Caco-2 (cell line): ENCODE measurements around the gene CACNA2D2. TPM values are rescaled to one million over a fixed set of nuclear protein-coding genes. Genes with fewer than 3 reads are reported as not detected.

Source experiments
- BruUV-seq: library from RNA; stranded (reverse); fragments of 400-500 nt; replicated peaks from 2 replicates; lab custom pipeline; 2021; lab: Mats Ljungman, UMichigan
- CTCF ChIA-PET: fragments of 300-600 bp; sonication (Branson Sonifier 250); formaldehyde crosslinking; loops from one replicate; lab custom pipeline; 2022; ENCODE audit warnings: antibody characterized with exemption; lab: Charles Lee
- POLR2A ChIA-PET: fragments of 300-600 bp; sonication (Branson Sonifier 250); formaldehyde crosslinking; loops from one replicate; lab custom pipeline; 2022; ENCODE audit warnings: antibody characterized with exemption; lab: Charles Lee
- DNase-seq, 2 experiments: peaks; one replicate each; pipeline versions ENCODE4 v3.0.0 to v3.0.0-alpha.2; 2020 to 2022
- H3K27me3 ChIP-seq: replicated peaks from 2 replicates; pipeline ENCODE4 v1.6.0; 2011; ENCODE audit warnings: low read length; ENCODE audit not compliant: control insufficient read depth, insufficient read depth
- H3K36me3 ChIP-seq: 2 replicates; pipeline ENCODE4 v1.5.1; 2011; ENCODE audit warnings: low read length; ENCODE audit not compliant: control insufficient read depth, insufficient read depth
- H3K4me1 ChIP-seq: fragments of 250-450 bp; sonication (Bioruptor Pico); 2 replicates; pipeline ENCODE4 v1.5.1; 2020; ENCODE audit warnings: mild to moderate bottlenecking
- H3K4me3 ChIP-seq: 2 replicates; pipeline ENCODE4 v1.5.1; 2011; ENCODE audit warnings: low read depth, mild to moderate bottlenecking, control low read depth, low read length
- H3K9me3 ChIP-seq: fragments of 250-450 bp; sonication (Bioruptor Pico); 2 replicates; pipeline ENCODE4 v1.5.1; 2020; ENCODE audit warnings: mild to moderate bottlenecking, moderate library complexity
- H3K27ac Mint-ChIP-seq: one replicate; pipeline ENCODE4 v1.8.0; 2022; ENCODE audit warnings: mixed read lengths; ENCODE audit not compliant: unreplicated experiment
- H3K27me3 Mint-ChIP-seq: one replicate; pipeline ENCODE4 v1.8.0; 2022; ENCODE audit warnings: mixed read lengths; ENCODE audit not compliant: insufficient read depth, unreplicated experiment
- H3K36me3 Mint-ChIP-seq: one replicate; pipeline ENCODE4 v1.8.0; 2022; ENCODE audit warnings: mild to moderate bottlenecking, mixed read lengths; ENCODE audit not compliant: insufficient read depth, unreplicated experiment
- H3K4me1 Mint-ChIP-seq: one replicate; pipeline ENCODE4 v1.8.0; 2022; ENCODE audit warnings: low read depth, mixed read lengths; ENCODE audit not compliant: unreplicated experiment
- H3K4me3 Mint-ChIP-seq: one replicate; pipeline ENCODE4 v1.8.0; 2022; ENCODE audit warnings: mild to moderate bottlenecking, moderate library complexity, mixed read lengths; ENCODE audit not compliant: unreplicated experiment
- H3K9me3 Mint-ChIP-seq: one replicate; pipeline ENCODE4 v1.8.0; 2022; ENCODE audit warnings: mixed read lengths; ENCODE audit not compliant: unreplicated experiment
- intact Hi-C: fragments of 100-400 bp; cut with micrococcal nuclease; formaldehyde crosslinking; loops from one replicate; pipeline ENCODE4 v1.10.0; 2022; ENCODE audit not compliant: unreplicated experiment
- total RNA-seq: library from RNA; stranded (reverse); gene quantifications from 2 replicates; pipeline ENCODE4 v1.2.3, GENCODE V29; 2022
- TF ChIP-seq, protein P1 (sequence below), 2 experiments: fragments of 200-600 bp in 1 of 2; IDR thresholded peaks; 1 replicate in 1 of 2; 2 replicates in 1 of 2; pipeline versions ENCODE4 v1.5.1 to v1.8.0; 2011 to 2022; ENCODE audit warnings: antibody characterized with exemption in 1 of 2, control low read depth in 1 of 2, inconsistent platforms in 1 of 2, low read depth in 1 of 2, low read length in 1 of 2, mild to moderate bottlenecking in 1 of 2, moderate library complexity in 1 of 2; ENCODE audit not compliant: insufficient read depth in 1 of 2, severe bottlenecking in 1 of 2, unreplicated experiment in 1 of 2

CACNA2D2 gene
- total RNA-seq, 1 experiment from 2014 or later, result 0.25 TPM

DNA sequence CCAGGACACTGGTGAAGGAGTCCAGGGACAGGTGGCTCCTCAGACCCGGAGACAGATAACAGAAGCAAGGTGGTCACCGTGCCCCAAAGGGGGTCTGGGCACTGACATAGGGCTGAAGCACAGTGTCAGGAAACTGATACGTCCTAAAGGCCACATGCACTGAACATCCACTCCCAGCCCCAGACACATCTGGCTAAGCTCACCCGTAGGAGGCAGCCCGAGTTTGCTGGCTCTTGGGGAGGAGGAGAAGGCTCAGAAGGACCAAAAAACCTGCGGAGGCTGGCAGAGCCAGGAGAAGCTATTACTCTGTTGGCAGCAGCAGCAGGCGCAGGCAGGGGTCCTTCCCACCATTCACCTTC is 1.2 kb downstream of the CACNA2D2 start:
- ChIA-PET POLR2A (no interaction called here), CTCF (no interaction called here)
- no peak overlapping the region for H3K4me3 ChIP-seq
- H3K27ac Mint-ChIP-seq, result no peak overlapping the region
- H3K9me3 ChIP-seq, result no peaks in the 10 kb centered on the region
- TF ChIP-seq, protein P1, sequence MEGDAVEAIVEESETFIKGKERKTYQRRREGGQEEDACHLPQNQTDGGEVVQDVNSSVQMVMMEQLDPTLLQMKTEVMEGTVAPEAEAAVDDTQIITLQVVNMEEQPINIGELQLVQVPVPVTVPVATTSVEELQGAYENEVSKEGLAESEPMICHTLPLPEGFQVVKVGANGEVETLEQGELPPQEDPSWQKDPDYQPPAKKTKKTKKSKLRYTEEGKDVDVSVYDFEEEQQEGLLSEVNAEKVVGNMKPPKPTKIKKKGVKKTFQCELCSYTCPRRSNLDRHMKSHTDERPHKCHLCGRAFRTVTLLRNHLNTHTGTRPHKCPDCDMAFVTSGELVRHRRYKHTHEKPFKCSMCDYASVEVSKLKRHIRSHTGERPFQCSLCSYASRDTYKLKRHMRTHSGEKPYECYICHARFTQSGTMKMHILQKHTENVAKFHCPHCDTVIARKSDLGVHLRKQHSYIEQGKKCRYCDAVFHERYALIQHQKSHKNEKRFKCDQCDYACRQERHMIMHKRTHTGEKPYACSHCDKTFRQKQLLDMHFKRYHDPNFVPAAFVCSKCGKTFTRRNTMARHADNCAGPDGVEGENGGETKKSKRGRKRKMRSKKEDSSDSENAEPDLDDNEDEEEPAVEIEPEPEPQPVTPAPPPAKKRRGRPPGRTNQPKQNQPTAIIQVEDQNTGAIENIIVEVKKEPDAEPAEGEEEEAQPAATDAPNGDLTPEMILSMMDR (IDR thresholded peaks at IDR 0.05; ENCODE audit: insufficient read depth in 1 of 2, low read depth in 1 of 2, low read length in 1 of 2, severe bottlenecking in 1 of 2, unreplicated experiment in 1 of 2), result no peak
- no peaks in the 10 kb centered on the region for H3K36me3 Mint-ChIP-seq
- H3K27me3 ChIP-seq, result peaks cover 4% of the 10 kb centered on the region
- H3K4me1 Mint-ChIP-seq, result no peaks in the 10 kb centered on the region
- peaks cover 30% of the 10 kb centered on the region for H3K27me3 Mint-ChIP-seq
- intact Hi-C loops, result loop anchor here (5.0 kb wide), 1 partner anchor 65 kb away; no protein-coding TSS in a partner anchor
- DNase-seq, result no peak
- no peaks in the 10 kb centered on the region for H3K36me3 ChIP-seq
- BruUV-seq, result no TSS peak
- 0 out of 2 replicates have a peak, but pooled peaks cover 4% of the 10 kb centered on the region for H3K4me1 ChIP-seq
- H3K9me3 Mint-ChIP-seq, result no peaks in the 10 kb centered on the region
- H3K4me3 Mint-ChIP-seq, result peak overlapping the region; percentile 51

DNA sequence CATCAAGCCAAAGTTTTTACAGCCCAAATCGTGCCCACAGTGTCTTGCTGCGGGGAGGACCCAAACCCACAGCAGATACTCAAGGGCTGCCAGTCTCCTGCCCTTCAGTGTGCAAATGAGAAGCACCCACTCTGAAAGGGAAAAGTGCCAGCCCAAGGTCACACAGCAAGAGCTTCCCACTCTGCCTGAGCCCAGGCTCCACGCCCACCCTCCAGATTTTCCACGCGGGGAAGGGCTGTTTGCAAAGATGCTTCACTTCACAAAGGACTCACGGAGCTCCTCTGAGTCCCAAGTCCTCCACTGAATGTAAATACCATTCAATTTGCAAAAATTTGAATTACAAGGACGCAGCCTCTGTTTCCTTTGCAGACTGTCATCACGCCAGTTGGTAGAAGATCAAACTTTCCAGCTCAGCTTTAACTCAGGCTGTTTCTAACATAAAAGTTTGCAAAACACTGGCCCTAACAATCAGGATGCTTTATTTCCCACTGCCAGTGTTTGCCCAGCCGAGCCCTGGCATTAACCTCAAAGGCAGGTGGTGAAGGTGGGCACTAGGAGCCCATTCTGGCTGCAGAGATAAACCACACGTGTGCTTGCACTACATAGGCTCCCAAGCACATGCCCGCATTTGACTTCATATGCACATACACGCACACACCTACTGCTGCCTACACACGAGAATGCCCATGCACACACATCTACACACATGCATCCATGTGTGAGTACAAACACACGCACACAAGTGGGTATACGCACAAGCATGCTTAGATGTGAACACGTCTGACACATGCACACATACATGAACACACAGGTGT is 7.6 kb downstream of the CACNA2D2 start:
- no TSS peak for BruUV-seq
- Mint-ChIP-seq H3K36me3 (no peaks in the 10 kb centered on the region), H3K27ac (no peak overlapping the region), H3K4me3 (no peak overlapping the region), H3K4me1 (no peaks in the 10 kb centered on the region), H3K9me3 (no peaks in the 10 kb centered on the region), H3K27me3 (peaks cover 18% of the 10 kb centered on the region)
- no peak overlapping the region for H3K4me3 ChIP-seq
- POLR2A ChIA-PET, result no interaction called here
- TF ChIP-seq, protein P1 (IDR thresholded peaks at IDR 0.05; ENCODE audit: insufficient read depth in 1 of 2, low read depth in 1 of 2, low read length in 1 of 2, severe bottlenecking in 1 of 2, unreplicated experiment in 1 of 2), result no peak
- CTCF ChIA-PET, result no interaction called here
- H3K36me3 ChIP-seq, result no peaks in the 10 kb centered on the region
- intact Hi-C loops, result no loop called here
- no peak for DNase-seq
- no peaks in the 10 kb centered on the region for H3K9me3 ChIP-seq
- no peaks in the 10 kb centered on the region; the same call in 1 of the 2 replicates for H3K27me3 ChIP-seq
- no peaks in the 10 kb centered on the region for H3K4me1 ChIP-seq

DNA sequence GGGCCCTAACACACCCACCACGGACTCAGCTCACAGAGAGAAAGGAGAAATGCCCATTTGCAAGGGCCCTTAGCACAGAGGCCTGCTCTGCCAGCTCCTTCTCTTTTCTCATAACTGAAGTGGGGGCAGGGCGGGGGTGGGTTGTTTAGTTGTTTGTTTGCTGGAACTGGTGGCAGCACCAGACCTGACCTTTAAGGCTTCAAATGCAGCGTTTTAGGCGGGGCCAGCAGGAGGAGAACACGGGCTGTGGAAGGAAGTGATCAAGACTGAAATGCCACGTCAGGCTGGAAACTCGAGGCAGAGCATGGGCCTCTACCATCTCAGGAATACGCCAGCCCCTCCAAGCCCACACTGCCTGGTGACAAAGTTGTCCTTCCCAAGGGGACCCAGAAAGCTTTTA is 9.3 kb downstream of the CACNA2D2 start:
- DNase-seq, result no peak
- TF ChIP-seq, protein P1 (IDR thresholded peaks at IDR 0.05; ENCODE audit: insufficient read depth in 1 of 2, low read depth in 1 of 2, low read length in 1 of 2, severe bottlenecking in 1 of 2, unreplicated experiment in 1 of 2), result no peak
- no peak overlapping the region for H3K27ac Mint-ChIP-seq
- no TSS peak for BruUV-seq
- POLR2A ChIA-PET, result no interaction called here
- CTCF ChIA-PET, result no interaction called here
- Histone ChIP-seq H3K4me3 (no peak overlapping the region), H3K9me3 (no peaks in the 10 kb centered on the region), H3K4me1 (no peaks in the 10 kb centered on the region), H3K36me3 (no peaks in the 10 kb centered on the region), H3K27me3 (no peaks in the 10 kb centered on the region; the same call in 1 of the 2 replicates)
- intact Hi-C loops, result no loop called here
- no peaks in the 10 kb centered on the region for H3K4me1 Mint-ChIP-seq
- H3K9me3 Mint-ChIP-seq, result no peaks in the 10 kb centered on the region
- H3K27me3 Mint-ChIP-seq, result peaks cover 9% of the 10 kb centered on the region
- H3K36me3 Mint-ChIP-seq, result no peaks in the 10 kb centered on the region
- H3K4me3 Mint-ChIP-seq, result no peak overlapping the region
